Breast epithelium (tissue), 4 donors: ENCODE measurements around the gene SOCS7. TPM values are rescaled to one million over a fixed set of nuclear protein-coding genes. Genes with fewer than 3 reads are reported as not detected.

Source experiments
- DNase-seq, 2 donors: peaks; one replicate each; pipeline ENCODE4 v3.0.0-alpha.2; 2019; ENCODE audit warnings: low spot score in 2 of 2
- H3K27ac ChIP-seq, 2 donors: fragments of 200-600 bp; sonication (generic) in 1 of 2; one replicate each; pipeline ENCODE4 v1.5.1; 2016 to 2019; ENCODE audit warnings: mild to moderate bottlenecking in 1 of 2
- H3K27me3 ChIP-seq, 2 donors: fragments of 200-600 bp; sonication (generic) in 1 of 2; one replicate each; pipeline versions ENCODE4 v1.5.1 to v1.6.0; 2017 to 2019; ENCODE audit warnings: control low read depth in 1 of 2, mild to moderate bottlenecking in 1 of 2
- H3K36me3 ChIP-seq: fragments of 200-600 bp; one replicate; pipeline ENCODE4 v1.5.1; 2019
- H3K4me1 ChIP-seq, 2 donors: fragments of 200-600 bp; sonication (generic); one replicate each; pipeline ENCODE4 v1.5.1; 2016 to 2019; ENCODE audit warnings: control low read depth in 1 of 2
- H3K4me3 ChIP-seq, 3 donors: fragments of 200-600 bp; sonication (generic); 1 replicate in 2 of 3; 2 replicates in 1 of 3; pipeline ENCODE4 v1.5.1; 2016 to 2019; ENCODE audit warnings: mild to moderate bottlenecking in 3 of 3, moderate library complexity in 2 of 3
- H3K9me3 ChIP-seq, 2 donors: fragments of 200-600 bp; sonication (generic) in 1 of 2; one replicate each; pipeline ENCODE4 v1.5.1; 2016 to 2019; ENCODE audit warnings: control low read depth in 1 of 2
- POLR2A ChIP-seq: fragments of 450-650 bp; IDR thresholded peaks from one replicate; pipeline ENCODE4 v1.6.1; 2016; ENCODE audit warnings: antibody characterized with exemption, mild to moderate bottlenecking, moderate library complexity
- POLR2AphosphoS5 ChIP-seq, 3 donors: sonication (generic); formaldehyde crosslinking; IDR thresholded peaks; one replicate each; pipeline ENCODE4 v1.6.1; 2017; ENCODE audit warnings: antibody characterized with exemption in 3 of 3
- intact Hi-C: fragments of 100-400 bp; cut with DNase I; formaldehyde crosslinking; loops from one replicate; pipeline ENCODE4 v1.15.1; 2023; ENCODE audit warnings: low total_unique reads
- total RNA-seq, 3 donors: library from RNA; depleted of rRNA; stranded (reverse); fragments of >200 nt; gene quantifications; one replicate each; pipeline ENCODE4 v1.1.0, GENCODE V29; 2016
- TF ChIP-seq, protein P1 (sequence below), 3 donors: fragments of 450-650 bp; IDR thresholded peaks; one replicate each; pipeline ENCODE4 v1.5.1; 2016 to 2017; ENCODE audit warnings: antibody characterized with exemption in 3 of 3, mild to moderate bottlenecking in 3 of 3, moderate library complexity in 3 of 3

SOCS7 gene
- total RNA-seq, 3 donors from 2014 or later: 9.9 to 24.0 (median 14.7) TPM

DNA sequence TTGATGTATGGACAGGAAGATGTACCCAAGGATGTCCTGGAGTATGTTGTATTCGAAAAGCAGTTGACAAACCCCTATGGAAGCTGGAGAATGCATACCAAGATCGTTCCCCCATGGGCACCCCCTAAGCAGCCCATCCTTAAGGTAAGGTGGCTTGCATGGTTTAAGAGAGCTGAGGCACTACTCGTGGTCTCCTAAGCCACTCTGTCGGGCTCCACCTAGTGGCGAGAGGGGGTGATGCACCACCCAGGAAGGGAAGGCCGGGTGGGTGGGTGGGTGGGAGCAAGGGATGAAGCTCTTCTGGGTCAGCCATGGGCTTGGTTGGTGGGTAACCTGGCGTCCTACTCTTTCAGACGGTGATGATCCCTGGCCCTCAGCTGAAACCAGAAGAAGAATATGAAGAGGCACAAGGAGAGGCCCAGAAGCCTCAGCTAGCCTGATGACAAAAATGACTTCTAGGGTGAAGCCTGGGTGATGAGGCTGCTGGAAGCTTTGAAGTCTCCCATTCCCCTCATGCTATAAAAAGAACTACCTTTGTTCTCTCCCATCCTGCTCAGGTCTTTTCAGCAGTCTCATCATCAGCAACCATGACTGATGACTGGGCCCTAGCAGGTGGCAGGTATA is 29.4 kb upstream of the SOCS7 start:
- Histone ChIP-seq H3K27ac (no peak overlapping the region), H3K4me3 (no peak overlapping the region), H3K4me1 (peaks cover 6% of the 10 kb centered on the region in 2 donors), H3K27me3 (no peaks in the 10 kb centered on the region), H3K36me3 (no peaks in the 10 kb centered on the region), H3K9me3 (no peaks in the 10 kb centered on the region)
- no peak for DNase-seq
- intact Hi-C loops: no loop called here
- TF ChIP-seq, protein P1, sequence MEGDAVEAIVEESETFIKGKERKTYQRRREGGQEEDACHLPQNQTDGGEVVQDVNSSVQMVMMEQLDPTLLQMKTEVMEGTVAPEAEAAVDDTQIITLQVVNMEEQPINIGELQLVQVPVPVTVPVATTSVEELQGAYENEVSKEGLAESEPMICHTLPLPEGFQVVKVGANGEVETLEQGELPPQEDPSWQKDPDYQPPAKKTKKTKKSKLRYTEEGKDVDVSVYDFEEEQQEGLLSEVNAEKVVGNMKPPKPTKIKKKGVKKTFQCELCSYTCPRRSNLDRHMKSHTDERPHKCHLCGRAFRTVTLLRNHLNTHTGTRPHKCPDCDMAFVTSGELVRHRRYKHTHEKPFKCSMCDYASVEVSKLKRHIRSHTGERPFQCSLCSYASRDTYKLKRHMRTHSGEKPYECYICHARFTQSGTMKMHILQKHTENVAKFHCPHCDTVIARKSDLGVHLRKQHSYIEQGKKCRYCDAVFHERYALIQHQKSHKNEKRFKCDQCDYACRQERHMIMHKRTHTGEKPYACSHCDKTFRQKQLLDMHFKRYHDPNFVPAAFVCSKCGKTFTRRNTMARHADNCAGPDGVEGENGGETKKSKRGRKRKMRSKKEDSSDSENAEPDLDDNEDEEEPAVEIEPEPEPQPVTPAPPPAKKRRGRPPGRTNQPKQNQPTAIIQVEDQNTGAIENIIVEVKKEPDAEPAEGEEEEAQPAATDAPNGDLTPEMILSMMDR (IDR thresholded peaks at IDR 0.05): peak in 2 of 3 donors; percentile 25 to 34
- no peak for TF ChIP-seq POLR2AphosphoS5 (IDR thresholded peaks at IDR 0.05)

GRCh38 chr17:38322897-38323296 is 28.7 kb upstream of the SOCS7 start:
- Histone ChIP-seq H3K4me1 (peaks cover 6% of the 10 kb centered on the region in 2 donors), H3K9me3 (no peaks in the 10 kb centered on the region), H3K27ac (peak overlapping the region in 1 of 2 donors; percentile 54), H3K4me3 (no peak overlapping the region), H3K27me3 (no peaks in the 10 kb centered on the region), H3K36me3 (no peaks in the 10 kb centered on the region)
- intact Hi-C loops: no loop called here
- DNase-seq: no peak
- TF ChIP-seq, protein P1 (IDR thresholded peaks at IDR 0.05): no peak
- TF ChIP-seq POLR2AphosphoS5 (IDR thresholded peaks at IDR 0.05): no peak
- no peak for TF ChIP-seq POLR2A

DNA sequence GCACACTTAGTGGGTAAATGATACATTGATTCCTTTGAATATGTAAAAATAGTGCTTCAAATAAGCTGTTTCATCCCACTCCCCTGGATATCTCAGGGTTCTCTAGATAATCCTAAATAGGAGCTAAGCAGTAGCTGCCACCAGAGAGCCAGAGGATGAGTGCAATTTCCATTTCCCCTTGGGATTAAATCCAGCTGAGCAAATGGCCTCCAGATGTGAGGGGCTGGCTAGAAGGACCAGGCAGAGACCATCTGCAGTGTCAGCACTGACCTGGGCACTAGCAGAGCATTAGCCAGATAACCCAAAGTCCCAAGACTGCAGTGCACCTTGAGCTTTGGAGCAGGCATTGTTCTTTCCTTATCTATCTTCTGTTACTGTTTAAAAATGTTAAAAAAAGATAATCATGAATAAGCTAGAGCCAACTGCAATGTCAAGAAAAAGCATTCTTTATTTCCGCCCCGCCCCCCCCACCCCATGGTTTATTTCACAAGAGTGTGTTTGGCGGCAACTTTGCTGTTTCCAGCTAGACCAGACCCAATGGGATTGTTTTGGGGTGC is 27.4 kb upstream of the SOCS7 start:
- intact Hi-C loops: no loop called here
- Histone ChIP-seq H3K4me3 (no peak overlapping the region), H3K4me1 (peaks cover 6% of the 10 kb centered on the region in 2 donors), H3K27ac (peak overlapping the region; percentile 65 to 70), H3K36me3 (no peaks in the 10 kb centered on the region), H3K9me3 (no peaks in the 10 kb centered on the region), H3K27me3 (no peaks in the 10 kb centered on the region)
- DNase-seq: no peak
- TF ChIP-seq POLR2AphosphoS5 (IDR thresholded peaks at IDR 0.05) (no peak), POLR2A (no peak)
- TF ChIP-seq, protein P1 (IDR thresholded peaks at IDR 0.05): no peak

- TF ChIP-seq, protein P1 (IDR thresholded peaks at IDR 0.05): no peak
- no peak for TF ChIP-seq POLR2A
- TF ChIP-seq POLR2AphosphoS5 (IDR thresholded peaks at IDR 0.05): no peak
- intact Hi-C loops: no loop called here
Measured at GRCh38 chr17:38324772-38325171, 26.9 kb upstream of the SOCS7 start.

DNA sequence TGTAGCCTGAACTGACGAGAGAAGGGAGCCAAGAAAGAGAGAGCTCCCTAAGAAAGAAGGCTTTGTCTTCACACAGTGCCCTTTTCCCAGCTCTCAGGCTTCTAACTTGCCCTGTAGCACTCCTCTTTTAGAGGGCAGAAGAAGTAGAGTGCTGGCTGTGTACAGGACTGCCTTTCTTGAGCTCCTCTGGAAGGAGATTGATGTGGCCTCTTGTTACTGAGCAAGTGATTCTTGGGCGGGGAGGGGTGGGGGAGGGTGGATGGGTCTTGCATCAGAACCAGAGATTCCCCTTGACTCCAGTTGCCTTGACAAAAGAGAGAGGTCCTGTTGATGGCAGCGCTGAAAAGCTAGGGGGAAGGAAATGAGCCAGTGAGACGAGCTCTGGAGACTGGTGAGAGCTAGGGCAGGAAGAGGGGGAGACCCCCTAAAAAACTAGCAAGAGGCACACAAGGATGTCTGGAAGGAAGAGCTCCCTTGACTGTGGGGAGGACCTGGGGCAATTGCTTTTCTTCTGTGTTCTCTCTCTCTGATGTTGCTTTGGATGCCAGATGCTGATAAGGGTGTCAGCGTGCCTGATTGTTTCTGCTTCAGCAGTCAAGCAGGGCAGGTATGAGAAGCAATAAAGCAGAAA is 26.3 kb upstream of the SOCS7 start:
- no peak for DNase-seq

More at GRCh38 chr17:38324772-38325171, 26.9 kb upstream of the SOCS7 start:
- Histone ChIP-seq H3K4me3 (no peak overlapping the region), H3K9me3 (no peaks in the 10 kb centered on the region), H3K4me1 (peaks cover 6% of the 10 kb centered on the region in 2 donors), H3K27ac (peak overlapping the region; percentile 65 to 70), H3K36me3 (no peaks in the 10 kb centered on the region), H3K27me3 (no peaks in the 10 kb centered on the region)
- DNase-seq: no peak

More for the DNA sequence above, 26.3 kb upstream of the SOCS7 start:
- TF ChIP-seq, protein P1 (IDR thresholded peaks at IDR 0.05): no peak
- no peak for TF ChIP-seq POLR2A
- TF ChIP-seq POLR2AphosphoS5 (IDR thresholded peaks at IDR 0.05): no peak
- Histone ChIP-seq H3K27me3 (no peaks in the 10 kb centered on the region), H3K4me1 (peaks cover 6% of the 10 kb centered on the region in 2 donors), H3K27ac (peak overlapping the region; percentile 65 to 70), H3K36me3 (no peaks in the 10 kb centered on the region), H3K4me3 (no peak overlapping the region), H3K9me3 (no peaks in the 10 kb centered on the region)
- intact Hi-C loops: no loop called here
